K562 (cell line): ENCODE results near the gene DGLUCY. TPM values are rescaled to one million over a fixed set of nuclear protein-coding genes. Genes with fewer than 3 reads are reported as not detected.

ENCODE experiments used
- ARHGAP35 ChIP-seq: fragments of 450-650 bp; IDR thresholded peaks from 2 replicates; pipeline ENCODE4 v1.6.1; 2018; ENCODE audit not compliant: partially characterized antibody
- CBX8 ChIP-seq: fragments of 200-600 bp; sonication (generic); IDR thresholded peaks from 2 replicates; pipeline ENCODE4 v1.6.1; 2012; ENCODE audit warnings: borderline replicate concordance, mixed run types, low read depth, mild to moderate bottlenecking, moderate library complexity, mixed read lengths, low read length, control low read depth, inconsistent platforms; ENCODE audit not compliant: poor library complexity, severe bottlenecking; ENCODE audit errors: extremely low read depth
- CEBPB ChIP-seq: fragments of 450-650 bp; IDR thresholded peaks from 2 replicates; pipeline ENCODE4 v1.6.1; 2016; ENCODE audit warnings: missing genetic modification characterization, missing compliant biosample characterization
- GATAD2A ChIP-seq: fragments of 450-650 bp; IDR thresholded peaks from 2 replicates; pipeline ENCODE4 v1.6.1; 2017
- HMG20B ChIP-seq: fragments of 250-450 bp; sonication (Bioruptor Pico); IDR thresholded peaks from 2 replicates; pipeline ENCODE4 v1.5.0; 2021; ENCODE audit warnings: mild to moderate bottlenecking
- JUND ChIP-seq, 2 experiments: IDR thresholded peaks; 2 replicates in 1 of 2; 3 replicates in 1 of 2; pipeline ENCODE4 v1.6.1; 2011; ENCODE audit warnings: borderline replicate concordance in 2 of 2, low read depth in 2 of 2, low read length in 2 of 2, improper control_type of control experiment in 1 of 2, missing biosample characterization in 1 of 2, missing genetic modification characterization in 1 of 2, missing genetic modification reagents in 1 of 2
- KAT7 ChIP-seq: sonication (generic); formaldehyde crosslinking; IDR thresholded peaks from 2 replicates; pipeline ENCODE4 v1.8.0; 2022; ENCODE audit warnings: missing genetic modification reagents, mild to moderate bottlenecking, borderline replicate concordance
- KDM1A ChIP-seq, 2 experiments: fragments of 450-650 bp; IDR thresholded peaks; 2 replicates each; pipeline ENCODE4 v1.6.1; 2016; ENCODE audit warnings: mild to moderate bottlenecking in 2 of 2
- PTTG1 ChIP-seq: fragments of 450-650 bp; IDR thresholded peaks from 2 replicates; pipeline ENCODE4 v1.6.1; 2016; ENCODE audit warnings: low read depth, mild to moderate bottlenecking, missing genetic modification characterization, missing compliant biosample characterization
- SIN3B ChIP-seq: fragments of 450-650 bp; IDR thresholded peaks from 2 replicates; pipeline ENCODE4 v1.6.1; 2017; ENCODE audit warnings: low read depth, mild to moderate bottlenecking, moderate library complexity
- SMAD4 ChIP-seq: fragments of 250-450 bp; sonication (Bioruptor Pico); conservative IDR thresholded peaks from 2 replicates; pipeline ENCODE4 v1.8.0; 2021; ENCODE audit warnings: inconsistent platforms, mild to moderate bottlenecking, moderate library complexity
- TAL1 ChIP-seq: fragments of 450-650 bp; IDR thresholded peaks from 2 replicates; pipeline ENCODE4 v1.6.1; 2016; ENCODE audit warnings: mild to moderate bottlenecking
- TCFL5 ChIP-seq: fragments of 250-450 bp; sonication (Bioruptor Pico); conservative IDR thresholded peaks from 2 replicates; pipeline ENCODE4 v1.6.1; 2021; ENCODE audit warnings: mild to moderate bottlenecking, moderate library complexity, matching md5 sums
- ZNF143 ChIP-seq: sonication (generic); formaldehyde crosslinking; IDR thresholded peaks from 2 replicates; pipeline ENCODE4 v1.9.0; 2022; ENCODE audit warnings: mild to moderate bottlenecking, missing genetic modification reagents
- ZNF263 ChIP-seq: sonication (generic); formaldehyde crosslinking; IDR thresholded peaks from 2 replicates; pipeline ENCODE4 v1.8.0; 2022; ENCODE audit warnings: mild to moderate bottlenecking, missing genetic modification reagents, borderline replicate concordance
- polyA plus RNA-seq, 8 experiments: library from polyadenylated mRNA; depleted of rRNA in 4 of 8; stranded (reverse) in 5 of 8; unstranded in 3 of 8; fragments of >200 nt; fragmentation: Nextera tagmentation in 2 of 8; fragmentation: Illumina TruSeq in 1 of 8; extraction: Ambion mirVana in 2 of 8; extraction: Trizol in 1 of 8; gene quantifications; 2 replicates each; pipeline versions ENCODE4 v1.2.1 to v1.2.3, GENCODE V29; 2011 to 2014; ENCODE audit warnings: inconsistent platforms in 1 of 8, missing spikeins in 1 of 8
- total RNA-seq, 7 experiments: library from RNA; depleted of rRNA in 6 of 7; stranded (reverse); fragments of >200 nt in 6 of 7; fragmentation: Illumina TruSeq in 2 of 7; extraction: Trizol in 2 of 7; gene quantifications; 2 replicates each; pipeline versions ENCODE4 v1.2.1 to v1.2.3, GENCODE V29; 2011 to 2021; ENCODE audit warnings: low replicate concordance in 1 of 7
- TF ChIP-seq, protein P1 (sequence below): fragments of 450-650 bp; formaldehyde crosslinking; IDR thresholded peaks from 2 replicates; pipeline ENCODE4 v1.4.0; 2020; ENCODE audit warnings: mild to moderate bottlenecking, moderate library complexity
- TF ChIP-seq, protein P2 (sequence below): fragments of 450-650 bp; IDR thresholded peaks from 2 replicates; pipeline ENCODE4 v1.6.1; 2016; ENCODE audit warnings: mild to moderate bottlenecking
- TF ChIP-seq, protein P3 (sequence below): conservative IDR thresholded peaks from 2 replicates; pipeline ENCODE4 v1.6.1; 2011; ENCODE audit warnings: low read depth, mild to moderate bottlenecking, low read length; ENCODE audit not compliant: control insufficient read depth

The DGLUCY gene
- total and polyA plus RNA-seq, 9 of the 15 experiments (the other 6 are each of a cell fraction or from before 2014, with no cell fraction given) = 9.9 to 28.4 (median 21.0) TPM

DNA sequence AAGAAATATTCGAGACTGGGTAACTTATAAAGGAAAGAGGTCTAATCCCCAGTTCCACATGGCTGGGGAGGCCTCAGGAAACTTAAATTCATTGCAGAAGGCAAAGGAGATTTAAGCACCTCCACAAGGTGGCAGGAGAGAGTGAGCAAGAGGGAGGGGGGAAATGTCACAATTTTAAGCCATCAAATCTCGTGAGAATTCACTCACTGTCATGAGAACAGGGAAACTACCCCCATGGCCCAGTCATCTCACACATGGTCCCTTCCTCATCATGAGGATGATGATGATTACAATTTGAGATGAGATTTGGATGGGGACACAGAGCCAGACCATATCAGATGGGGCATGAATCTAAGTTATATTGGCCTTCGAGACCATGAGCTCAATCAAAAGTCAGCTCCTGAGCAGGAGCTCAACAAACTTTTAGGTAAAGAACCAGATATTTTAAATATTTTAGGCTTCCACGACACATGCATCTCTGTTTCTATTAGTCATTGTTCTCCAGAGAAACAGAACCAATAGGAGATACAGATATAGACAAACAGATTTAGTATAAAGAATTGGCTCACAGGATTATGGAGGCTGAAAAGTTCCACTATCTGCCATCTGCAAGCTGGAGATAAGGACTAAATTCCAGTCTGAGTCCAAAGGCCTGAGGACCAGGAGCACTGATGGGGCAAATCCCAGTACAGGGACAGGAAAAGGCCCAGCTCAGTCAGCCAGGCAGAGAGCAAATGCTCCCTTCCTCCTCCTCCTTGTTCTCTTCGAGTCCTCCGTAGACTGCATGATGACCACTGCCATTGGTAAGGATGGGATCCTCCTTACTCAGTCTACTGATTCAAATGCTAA lies 24.9 kb downstream of the DGLUCY start (continued):
- TF ChIP-seq SIN3B = no peak
- TF ChIP-seq, protein P1, sequence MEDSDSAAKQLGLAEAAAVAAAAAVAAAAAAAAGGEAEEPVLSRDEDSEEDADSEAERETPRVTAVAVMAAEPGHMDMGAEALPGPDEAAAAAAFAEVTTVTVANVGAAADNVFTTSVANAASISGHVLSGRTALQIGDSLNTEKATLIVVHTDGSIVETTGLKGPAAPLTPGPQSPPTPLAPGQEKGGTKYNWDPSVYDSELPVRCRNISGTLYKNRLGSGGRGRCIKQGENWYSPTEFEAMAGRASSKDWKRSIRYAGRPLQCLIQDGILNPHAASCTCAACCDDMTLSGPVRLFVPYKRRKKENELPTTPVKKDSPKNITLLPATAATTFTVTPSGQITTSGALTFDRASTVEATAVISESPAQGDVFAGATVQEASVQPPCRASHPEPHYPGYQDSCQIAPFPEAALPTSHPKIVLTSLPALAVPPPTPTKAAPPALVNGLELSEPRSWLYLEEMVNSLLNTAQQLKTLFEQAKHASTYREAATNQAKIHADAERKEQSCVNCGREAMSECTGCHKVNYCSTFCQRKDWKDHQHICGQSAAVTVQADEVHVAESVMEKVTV = 0 out of 2 replicates have a peak, but pooled peaks have one; percentile 9
- TF ChIP-seq CEBPB = peak; percentile 80
- TF ChIP-seq HMG20B (CRISPR knock-in tag) = no peak
- TF ChIP-seq GATAD2A = no peak
- TF ChIP-seq ZNF263 (CRISPR knock-in tag) = peak; percentile 53; the same call in 1 of the 2 replicates
- no peak for TF ChIP-seq CBX8
- TF ChIP-seq KDM1A (IDR thresholded peaks at IDR 0.05) = no peak
- TF ChIP-seq ZNF143 (CRISPR knock-in tag) = no peak
- 0 out of 2 replicates have a peak, but pooled peaks have one; percentile 7 for TF ChIP-seq TAL1
- no peak for TF ChIP-seq KAT7 (CRISPR knock-in tag)
- TF ChIP-seq ARHGAP35 = no peak
- no peak for TF ChIP-seq TCFL5
- no peak for TF ChIP-seq SMAD4 (CRISPR knock-in tag)
- TF ChIP-seq JUND (IDR thresholded peaks at IDR 0.05; ENCODE audit: borderline replicate concordance, low read depth, low read length) = peak; percentile 17; the same call in 1 of the 2 replicates
- no peak for TF ChIP-seq JUND (tag; IDR thresholded peaks at IDR 0.05; ENCODE audit: borderline replicate concordance, low read depth, low read length)
- no peak for TF ChIP-seq PTTG1 (tag)
- TF ChIP-seq, protein P2, sequence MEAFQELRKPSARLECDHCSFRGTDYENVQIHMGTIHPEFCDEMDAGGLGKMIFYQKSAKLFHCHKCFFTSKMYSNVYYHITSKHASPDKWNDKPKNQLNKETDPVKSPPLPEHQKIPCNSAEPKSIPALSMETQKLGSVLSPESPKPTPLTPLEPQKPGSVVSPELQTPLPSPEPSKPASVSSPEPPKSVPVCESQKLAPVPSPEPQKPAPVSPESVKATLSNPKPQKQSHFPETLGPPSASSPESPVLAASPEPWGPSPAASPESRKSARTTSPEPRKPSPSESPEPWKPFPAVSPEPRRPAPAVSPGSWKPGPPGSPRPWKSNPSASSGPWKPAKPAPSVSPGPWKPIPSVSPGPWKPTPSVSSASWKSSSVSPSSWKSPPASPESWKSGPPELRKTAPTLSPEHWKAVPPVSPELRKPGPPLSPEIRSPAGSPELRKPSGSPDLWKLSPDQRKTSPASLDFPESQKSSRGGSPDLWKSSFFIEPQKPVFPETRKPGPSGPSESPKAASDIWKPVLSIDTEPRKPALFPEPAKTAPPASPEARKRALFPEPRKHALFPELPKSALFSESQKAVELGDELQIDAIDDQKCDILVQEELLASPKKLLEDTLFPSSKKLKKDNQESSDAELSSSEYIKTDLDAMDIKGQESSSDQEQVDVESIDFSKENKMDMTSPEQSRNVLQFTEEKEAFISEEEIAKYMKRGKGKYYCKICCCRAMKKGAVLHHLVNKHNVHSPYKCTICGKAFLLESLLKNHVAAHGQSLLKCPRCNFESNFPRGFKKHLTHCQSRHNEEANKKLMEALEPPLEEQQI = 0 out of 2 replicates have a peak, but pooled peaks have one; percentile 29
- TF ChIP-seq, protein P3, sequence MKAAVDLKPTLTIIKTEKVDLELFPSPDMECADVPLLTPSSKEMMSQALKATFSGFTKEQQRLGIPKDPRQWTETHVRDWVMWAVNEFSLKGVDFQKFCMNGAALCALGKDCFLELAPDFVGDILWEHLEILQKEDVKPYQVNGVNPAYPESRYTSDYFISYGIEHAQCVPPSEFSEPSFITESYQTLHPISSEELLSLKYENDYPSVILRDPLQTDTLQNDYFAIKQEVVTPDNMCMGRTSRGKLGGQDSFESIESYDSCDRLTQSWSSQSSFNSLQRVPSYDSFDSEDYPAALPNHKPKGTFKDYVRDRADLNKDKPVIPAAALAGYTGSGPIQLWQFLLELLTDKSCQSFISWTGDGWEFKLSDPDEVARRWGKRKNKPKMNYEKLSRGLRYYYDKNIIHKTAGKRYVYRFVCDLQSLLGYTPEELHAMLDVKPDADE = no peak
